GM19193 (cell line): ENCODE data around the gene SLC40A1.

ENCODE experiments used
- POLR2A ChIP-seq: IDR thresholded peaks from 4 replicates; pipeline ENCODE4 v1.6.1; 2011; ENCODE audit not compliant: insufficient read depth, insufficient read length; ENCODE audit errors: extremely low read depth

Gene SLC40A1

GRCh38 chr2:189517847-189518535 is 62.6 kb downstream of the SLC40A1 start:
- no peak for TF ChIP-seq POLR2A

GRCh38 chr2:189516546-189516945 is 64.0 kb downstream of the SLC40A1 start:
- TF ChIP-seq POLR2A, result no peak

GRCh38 chr2:189515264-189515663 is 65.3 kb downstream of the SLC40A1 start:
- TF ChIP-seq POLR2A, result no peak

- TF ChIP-seq POLR2A, result no peak
Observed at GRCh38 chr2:189514104-189514503, 66.5 kb downstream of the SLC40A1 start.

- no peak for TF ChIP-seq POLR2A
Observed at GRCh38 chr2:189512879-189513278, 67.7 kb downstream of the SLC40A1 start.

- TF ChIP-seq POLR2A, result no peak
Observed at GRCh38 chr2:189511960-189512319, 68.6 kb downstream of the SLC40A1 start.

- no peak for TF ChIP-seq POLR2A
Observed at GRCh38 chr2:189511210-189511959, 69.2 kb downstream of the SLC40A1 start.
